Stimulated activated CD4-positive, alpha-beta T cell treated with anti-CD3 and anti-CD28 coated beads, TNF-alpha, amount 100 ng/mL, for 4 hours (primary cell): Measurements from ENCODE around the gene TAS1R1.

Experiments used
- DNase-seq, 3 experiments: peaks; one replicate each; pipeline ENCODE4 v3.0.0-alpha.2; 2020; ENCODE audit warnings: low read depth in 3 of 3

TAS1R1 gene

DNA sequence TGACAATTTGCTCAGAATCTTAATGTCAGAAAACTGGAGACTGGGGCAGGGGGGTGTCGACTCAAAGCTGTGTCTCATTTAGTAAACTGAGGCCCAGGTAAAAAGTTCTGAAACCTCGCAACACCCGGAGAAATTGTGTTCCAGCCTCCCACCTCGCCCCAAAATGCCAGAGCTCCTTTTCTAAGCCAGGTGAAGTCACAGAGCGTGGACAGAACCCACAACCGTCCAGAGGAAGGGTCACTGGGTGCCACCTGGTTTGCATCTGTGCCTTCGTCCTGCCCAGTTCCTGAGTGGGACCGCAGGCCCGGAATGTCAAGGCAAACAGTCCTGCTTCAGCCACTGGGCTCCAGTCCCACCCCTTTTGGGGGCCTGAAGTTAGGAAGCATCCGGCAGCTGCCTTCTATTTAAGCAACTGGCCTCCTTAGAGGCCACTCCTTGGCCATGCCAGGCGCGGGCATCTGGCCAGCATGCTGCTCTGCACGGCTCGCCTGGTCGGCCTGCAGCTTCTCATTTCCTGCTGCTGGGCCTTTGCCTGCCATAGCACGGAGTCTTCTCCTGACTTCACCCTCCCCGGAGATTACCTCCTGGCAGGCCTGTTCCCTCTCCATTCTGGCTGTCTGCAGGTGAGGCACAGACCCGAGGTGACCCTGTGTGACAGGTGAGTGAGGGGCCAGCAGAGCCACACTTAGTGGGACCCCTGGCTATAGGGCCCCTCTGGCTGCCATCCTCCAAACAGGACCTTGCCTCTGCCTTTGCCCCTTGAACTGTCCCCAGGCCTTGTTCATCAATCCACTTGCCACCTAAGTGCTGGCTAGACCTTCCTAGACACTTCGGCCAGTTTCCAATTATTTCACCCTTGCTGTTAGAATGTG, at the start of gene TAS1R1:
TAS1R1 (plus strand) TSS at position 401 of the 872 bp plus-strand sequence; CDS start at position 468, 67 bp downstream.
- no peak for DNase-seq

DNA sequence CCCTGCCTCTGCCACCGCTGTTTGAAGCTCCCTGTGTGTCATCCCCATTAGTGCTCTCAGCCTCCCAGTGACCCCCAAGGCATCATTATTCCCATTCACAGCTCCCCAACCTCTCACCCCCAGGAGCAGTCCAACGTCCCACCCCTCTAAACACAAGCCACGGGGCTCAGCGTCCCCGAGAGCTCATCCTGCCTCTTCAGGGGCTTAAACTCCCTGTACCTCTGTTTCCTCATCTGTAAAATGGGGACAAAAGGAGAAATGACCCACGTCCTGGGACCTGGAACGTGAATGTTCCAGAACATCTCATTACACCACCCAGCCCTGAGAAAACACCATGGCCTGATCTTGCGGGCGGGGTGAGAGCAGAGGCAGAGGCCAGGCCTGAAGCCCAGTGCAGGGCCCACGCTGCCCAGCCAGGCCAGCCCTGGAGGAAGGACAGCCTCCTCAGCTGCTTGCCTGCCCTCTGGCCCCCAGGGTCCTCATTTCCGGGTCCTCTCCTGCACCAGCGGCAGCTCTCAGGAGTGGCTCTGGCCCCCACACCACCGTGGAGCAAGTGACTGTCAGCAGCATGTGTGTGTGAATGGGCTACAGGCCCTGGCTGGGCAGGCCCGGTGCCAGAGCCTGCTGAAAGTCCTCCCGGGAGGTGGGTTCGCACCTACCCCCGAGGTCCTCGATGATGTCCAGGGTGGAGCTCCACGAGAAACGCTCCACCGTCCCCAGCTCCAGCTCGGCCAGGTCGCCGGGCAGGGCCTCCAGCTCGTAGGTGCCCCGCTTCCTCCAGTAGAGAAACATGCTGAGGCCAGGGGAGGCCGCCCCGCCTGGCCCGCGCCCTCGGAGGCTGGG, 49.5 kb upstream of the TAS1R1 start:
- no peak for DNase-seq

DNA sequence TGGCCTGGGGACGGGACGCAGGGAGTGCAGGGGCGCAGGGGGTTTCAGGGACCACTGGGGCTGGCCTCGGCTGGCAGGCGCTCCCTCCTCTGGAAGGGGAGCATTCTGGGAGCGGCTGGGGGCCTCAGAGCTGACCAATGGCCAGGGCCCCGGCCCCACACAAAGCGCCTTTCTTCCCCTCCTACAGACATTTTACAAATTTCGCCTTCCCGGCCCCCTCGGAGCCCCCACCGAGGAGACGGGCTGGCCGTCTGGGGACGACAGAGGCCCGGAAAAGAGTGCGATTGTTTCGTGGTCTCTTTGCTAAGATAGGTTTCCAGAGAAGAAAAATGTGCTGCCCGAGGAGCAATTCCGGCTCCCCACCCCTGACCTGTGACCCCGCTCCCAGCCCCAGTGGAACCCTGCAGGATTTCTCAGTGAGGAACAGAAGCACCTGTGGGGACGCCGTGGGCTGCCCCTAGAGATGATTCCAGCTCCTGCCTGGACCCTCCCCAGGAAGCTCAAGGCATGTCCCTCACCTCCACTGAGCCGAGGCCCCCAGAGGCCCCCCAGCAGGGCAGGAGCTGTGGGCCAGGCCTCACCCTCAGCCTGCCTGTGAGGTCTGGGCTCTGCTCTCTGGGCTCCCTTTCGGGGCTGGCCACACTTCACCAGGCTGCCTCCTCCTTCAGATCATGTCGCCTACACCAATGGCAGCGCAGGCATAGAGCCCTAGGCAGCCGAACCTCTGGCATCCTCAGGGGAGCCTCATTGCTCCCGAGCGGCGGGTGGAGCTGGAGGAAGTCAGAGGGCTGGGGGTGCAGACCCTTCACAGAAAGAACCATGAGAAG, 48.7 kb upstream of the TAS1R1 start:
- DNase-seq: no peak

DNA sequence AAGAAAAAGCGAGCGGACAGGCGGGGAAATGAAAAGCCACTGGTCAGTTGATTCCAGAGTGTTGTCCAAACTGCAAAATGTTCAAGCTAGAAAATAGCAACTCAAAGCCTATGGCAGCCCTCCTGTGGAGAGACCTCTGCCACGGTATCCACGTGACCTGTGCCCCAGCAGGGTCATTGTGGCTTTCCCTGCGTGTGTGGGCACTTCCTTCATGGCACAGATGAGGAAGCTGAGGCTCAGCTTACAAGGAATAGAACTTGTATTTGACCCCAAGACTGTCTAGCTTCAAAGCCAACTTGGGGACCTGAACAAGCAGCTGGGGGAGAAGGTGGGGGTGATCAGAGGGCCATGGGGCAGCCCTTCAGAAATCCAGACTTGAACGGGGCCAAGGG, 48.1 kb upstream of the TAS1R1 start:
- DNase-seq: no peak

DNA sequence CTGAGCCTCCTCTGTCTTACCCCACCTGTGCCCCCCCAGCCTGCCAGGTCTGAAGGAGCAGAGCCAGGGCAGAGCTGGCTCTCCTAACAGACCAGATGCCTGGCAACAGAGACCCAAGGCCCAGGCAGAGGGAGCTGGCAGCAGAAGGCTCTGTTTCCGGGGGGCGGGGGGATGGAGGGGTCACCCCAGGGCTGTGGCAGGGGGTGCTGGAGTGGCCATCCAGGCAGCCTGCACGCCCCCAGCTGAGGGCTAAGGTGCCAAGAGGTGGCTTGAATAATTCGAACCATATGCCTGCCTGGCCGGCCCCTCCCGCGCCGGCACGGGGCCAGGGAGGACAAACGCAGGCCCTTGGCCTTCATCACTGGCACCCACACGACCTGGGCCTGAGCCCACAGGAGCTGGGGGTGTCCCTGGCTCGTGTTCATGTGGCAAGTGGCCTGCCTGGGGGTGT, 47.6 kb upstream of the TAS1R1 start:
- DNase-seq: no peak

DNA sequence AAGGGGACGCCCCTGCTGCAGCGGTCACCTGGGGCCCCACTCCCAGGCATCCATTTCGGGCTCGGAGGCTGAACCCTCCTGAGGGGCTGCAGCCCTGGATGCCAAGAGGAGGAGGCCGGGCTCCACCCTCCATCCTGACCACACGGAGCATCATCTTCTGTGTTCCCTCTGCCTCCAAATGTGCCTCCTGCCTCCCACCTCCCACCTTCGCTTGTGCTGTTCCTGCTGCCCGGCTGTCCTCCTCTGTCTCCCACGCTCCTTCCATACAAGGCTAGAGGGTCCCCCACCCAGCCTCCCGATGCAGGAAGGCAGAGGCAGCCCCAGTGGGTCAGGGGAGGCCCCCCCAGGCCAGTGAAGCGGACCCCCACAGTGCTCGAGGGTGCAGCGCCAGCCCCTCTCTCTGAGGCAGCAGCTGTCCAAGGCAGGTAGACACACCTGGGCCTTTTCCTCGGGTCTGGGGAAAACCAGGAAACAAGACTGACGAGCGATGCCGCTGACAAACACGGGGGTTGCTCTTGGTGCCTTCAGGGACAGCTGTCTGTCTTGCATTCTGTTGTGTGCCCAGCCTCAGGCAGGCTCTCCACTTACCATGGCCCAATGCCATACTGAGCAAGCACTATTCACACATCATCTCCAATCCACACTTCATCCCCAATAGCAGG, 46.8 kb upstream of the TAS1R1 start:
- DNase-seq: no peak

DNA sequence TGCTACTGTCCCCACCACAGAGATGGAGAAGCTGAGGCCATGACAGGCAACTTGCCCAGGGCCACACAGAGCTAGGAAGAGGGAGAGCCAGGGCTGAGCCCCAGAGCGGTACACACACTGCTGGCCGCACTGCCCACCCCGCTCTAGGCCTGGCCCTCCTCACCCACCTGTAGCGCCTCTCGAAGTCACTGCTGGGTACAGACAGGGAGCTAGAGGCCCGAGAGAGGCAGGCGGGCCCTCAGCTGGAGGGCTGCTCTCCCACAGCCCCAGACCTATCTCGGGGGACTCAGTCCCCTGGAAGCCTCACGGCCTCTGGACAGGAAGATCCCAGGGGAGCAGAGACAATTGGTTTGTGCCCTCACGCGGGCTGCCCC, 46.3 kb upstream of the TAS1R1 start:
- no peak for DNase-seq

DNA sequence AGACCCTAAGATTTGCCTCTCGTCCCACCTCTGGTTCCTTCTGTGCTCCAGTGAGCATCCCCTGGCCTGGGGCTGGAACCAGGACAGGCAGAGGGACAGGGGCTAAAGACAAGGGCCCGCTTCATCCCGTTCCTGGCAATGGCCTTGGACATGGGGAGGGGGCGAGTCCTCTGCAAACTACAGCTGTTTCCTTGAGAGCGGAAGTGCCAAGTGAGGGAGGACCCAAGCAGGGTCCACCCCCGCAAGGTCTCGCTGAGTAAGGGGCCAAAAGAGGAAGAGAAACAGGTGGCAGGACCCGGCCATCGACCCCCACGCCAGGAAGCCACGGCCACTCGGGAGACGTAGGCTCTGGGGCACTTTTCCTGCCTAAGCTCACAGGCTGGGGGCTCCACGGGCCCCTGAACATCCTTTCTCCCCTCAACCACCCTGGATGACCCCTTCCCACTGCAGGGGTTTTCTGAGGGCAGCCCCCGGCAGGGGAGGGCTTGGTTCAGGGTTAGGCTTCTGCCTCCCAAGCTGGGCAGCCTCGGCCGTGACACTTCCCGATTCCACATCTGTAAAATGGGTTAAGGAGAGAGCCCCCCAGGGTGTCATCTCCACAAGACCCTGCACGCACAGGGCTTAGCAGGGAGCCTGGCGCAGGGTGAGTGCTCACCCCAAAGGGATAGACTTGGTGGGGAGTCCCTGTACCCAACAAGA, 45.7 kb upstream of the TAS1R1 start:
- no peak for DNase-seq

DNA sequence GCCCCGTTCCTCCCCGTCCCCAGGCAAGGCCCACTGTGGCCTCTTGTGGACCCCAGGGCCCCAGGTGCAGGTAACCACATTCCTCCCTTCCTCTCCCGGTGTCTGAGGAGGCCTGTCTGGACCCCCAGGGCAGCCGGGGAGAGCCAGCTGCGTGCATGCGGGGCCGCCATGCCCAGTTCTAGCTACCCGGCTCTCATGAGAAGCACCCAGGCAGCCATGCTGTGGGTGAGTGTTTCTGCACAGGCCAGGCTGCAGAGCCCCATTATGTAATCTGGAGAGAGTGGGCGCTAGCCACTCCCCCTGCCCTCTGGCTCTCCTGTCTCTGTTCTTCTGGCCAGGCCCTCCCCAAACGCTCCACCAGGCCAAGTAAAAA, 45.2 kb upstream of the TAS1R1 start:
- DNase-seq: no peak

DNA sequence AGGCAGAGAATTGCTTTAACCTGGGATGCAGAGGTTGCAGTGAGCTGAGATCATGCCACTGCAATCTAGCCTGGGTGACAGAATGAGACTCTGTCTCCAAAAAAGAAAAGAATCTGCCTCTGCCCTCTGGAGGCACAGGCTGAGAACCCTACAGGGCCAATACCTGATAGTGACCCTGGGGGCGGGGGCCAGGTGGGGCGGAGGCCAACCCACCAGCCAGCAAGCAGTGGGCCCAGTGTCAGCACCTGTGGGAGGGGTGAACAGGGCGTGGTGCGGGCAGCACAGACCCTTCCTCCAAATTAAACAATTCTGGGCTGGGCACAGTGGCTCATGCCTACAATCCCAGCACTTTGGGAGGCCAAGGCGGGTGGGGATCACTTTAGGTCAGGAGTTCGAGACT, 44.6 kb upstream of the TAS1R1 start:
- DNase-seq: no peak

DNA sequence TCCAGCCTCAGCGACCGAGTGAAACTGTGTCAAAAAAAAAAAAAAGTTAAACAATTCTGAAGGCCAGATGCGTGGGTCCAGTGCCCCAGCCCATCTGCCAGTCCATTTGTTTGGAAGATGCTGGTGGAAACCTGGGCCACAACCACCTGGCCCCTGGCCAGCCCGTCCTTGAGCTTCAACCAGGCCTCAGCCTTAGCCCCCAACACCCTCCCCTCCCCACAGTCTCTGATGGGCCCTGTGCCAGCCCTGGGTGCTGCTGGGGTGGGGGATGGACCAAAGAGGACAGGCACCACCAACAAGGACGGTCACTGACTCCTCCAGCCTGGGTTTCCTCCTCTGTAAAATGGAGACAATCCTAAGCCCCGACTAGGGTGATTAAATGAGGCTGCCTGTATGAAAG, 44.1 kb upstream of the TAS1R1 start:
- no peak for DNase-seq

DNA sequence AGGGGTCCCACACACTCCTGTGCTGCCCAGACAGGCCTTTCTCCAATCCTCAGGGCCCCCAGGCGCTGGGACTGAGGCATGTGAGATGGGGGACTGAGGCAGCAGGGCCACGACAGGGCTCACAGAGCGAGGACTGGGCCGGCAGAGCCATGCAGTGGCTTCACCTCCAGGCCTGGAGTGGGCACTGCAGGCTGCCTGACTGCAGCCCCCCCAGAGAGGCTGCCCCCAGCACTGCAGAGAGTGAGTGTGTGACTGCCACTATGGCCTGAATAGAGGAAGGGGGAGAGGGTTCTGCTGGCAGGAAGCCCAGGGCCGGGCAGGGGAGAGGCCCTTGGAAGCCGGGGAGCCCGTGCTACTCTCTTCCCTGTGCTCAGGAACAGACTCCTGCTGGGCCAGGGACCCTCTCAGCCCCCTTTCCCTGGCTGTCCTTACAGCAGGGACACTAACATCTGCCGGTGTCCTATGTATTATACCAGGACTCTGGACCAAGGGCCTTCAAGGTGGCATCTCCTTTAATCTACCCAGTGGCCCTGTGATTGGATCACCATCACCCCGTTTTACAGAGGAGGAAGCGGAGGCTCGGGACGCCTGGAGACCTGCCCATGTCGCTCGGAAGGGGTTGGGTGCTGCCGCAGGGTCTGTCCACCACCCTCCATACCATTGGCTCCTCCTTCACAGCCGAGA, 43.4 kb upstream of the TAS1R1 start:
- DNase-seq: no peak

DNA sequence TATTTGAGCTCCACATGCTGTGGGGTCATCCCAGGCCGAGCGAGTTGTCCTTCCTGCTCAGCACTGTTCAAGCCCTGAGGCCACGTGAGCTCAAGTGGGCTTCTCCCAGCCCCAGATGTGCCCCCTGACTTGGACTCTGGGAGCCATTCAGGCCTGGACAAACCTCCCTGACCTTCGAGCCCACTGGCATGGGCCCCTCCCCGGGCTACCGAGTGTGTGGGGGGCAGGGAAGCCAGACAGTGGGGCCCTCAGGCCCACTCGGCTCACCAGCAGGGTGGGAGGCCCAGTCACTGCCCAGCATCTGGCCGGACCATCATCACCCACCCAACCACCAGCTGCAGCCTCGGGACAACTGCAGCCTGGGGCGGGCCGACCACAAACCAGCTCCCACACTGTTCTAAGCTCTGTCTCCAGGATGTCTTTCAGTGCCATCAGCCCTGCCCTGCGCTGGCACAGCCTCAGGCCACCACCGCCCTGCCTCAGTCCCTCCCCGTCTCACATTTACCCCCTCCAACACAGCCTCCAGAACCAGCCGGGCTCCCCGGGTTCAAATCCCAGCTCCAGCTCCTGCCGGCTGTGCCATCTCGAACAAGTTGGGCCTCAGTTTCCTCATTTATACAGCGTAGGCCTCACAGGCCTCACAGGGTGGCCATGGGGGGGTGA, 42.7 kb upstream of the TAS1R1 start:
- no peak for DNase-seq

DNA sequence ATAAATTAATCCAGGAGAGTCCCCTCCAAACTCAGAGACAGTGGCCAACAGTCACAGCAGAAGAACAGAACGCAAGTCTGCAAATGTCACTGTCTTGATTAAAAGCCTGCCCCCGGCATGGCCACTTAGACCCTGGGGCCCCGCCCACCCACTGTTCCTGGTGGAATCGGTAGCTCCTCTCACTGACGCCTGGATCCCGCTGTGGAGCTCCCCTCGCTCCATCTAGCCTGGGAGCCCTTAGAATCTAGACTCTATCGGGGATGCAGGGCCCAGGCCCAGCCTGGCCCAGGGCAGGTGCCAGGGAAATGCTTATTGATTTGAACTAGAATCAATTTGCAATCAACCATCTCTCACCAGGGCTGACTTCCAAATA, 42.2 kb upstream of the TAS1R1 start:
- DNase-seq: no peak

DNA sequence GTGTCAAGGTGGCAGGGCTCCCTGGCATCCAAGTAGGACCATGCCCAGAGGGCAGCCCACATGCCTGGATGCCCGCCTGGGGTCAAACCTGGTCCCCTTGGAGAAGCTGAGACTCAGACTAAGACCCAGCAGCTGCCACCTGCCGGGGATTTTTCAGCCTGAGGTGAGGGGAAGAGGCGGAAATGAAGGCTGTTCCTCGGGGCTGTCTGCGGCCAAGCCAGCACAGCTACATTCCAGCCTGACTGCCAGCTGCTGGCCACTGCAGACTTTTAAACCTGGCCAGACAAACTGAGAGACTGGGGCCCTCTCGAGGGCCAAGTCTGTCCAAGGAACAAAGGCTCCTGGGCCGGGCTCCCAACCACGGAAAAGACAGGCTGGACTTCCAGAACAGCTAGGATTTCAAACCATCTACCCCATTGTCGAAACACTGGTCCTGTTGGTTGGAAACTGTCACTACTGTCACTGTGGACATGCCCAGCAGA, 41.7 kb upstream of the TAS1R1 start:
- no peak for DNase-seq

DNA sequence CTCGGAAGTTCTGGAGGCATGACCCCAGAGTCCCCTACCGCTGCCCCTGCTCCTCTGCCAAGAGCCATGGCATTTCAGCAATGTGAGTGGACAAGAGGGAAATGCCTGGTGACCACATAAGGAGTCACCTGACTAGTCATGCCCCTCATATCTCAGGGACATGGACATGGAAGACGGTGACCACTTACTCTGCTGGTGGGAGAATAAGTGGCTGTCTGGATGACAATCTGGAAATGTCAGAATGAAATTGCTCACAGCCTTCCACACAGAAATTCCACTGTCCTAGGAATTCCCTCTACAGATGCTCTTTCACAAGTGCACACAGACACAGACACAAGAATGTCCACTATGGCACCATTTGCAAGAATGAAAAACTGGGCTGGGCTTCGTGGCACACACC, 39.3 kb upstream of the TAS1R1 start:
- no peak for DNase-seq

DNA sequence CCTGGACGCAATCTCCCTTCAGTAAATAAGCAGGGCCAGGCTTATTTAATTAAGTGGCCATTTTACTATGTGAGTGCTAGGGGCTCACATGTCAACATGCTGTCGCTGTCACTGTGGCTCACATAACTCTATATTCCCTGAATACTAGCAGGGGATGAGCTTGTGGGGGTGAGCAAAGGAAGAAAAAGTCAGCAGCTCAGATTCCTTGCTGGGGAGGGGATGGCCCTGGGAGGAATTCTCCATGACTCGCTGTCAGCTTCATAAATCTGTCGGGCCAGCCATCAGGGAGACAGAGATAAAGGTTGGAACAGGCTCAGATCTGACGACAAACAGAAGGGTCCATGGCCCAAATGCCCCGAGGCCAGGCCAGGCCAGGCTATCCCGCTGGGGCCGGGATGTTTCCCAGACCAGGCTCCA, 37.7 kb upstream of the TAS1R1 start:
- DNase-seq: no peak

DNA sequence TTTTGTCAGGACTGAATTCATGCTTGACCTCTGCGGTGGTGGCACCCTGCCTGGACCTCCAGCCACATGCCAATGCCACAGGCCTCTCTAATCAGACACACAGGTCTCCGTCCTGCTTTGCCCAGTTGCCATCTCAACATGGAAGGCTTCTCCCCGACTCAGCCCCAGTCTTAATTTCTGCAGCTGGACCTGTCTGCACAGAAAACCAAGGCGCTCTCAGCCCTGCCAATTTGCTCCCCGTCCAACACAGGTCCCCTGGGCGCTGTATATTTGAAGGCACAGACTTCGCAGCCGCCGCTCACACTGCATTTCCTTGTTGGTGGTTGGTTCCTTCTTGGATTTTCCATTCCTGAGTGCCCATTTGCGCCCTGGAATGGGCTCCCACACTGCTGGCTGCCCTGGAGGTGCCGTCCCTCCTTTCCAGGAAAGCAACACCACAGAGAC, 35.6 kb upstream of the TAS1R1 start:
- DNase-seq: no peak

DNA sequence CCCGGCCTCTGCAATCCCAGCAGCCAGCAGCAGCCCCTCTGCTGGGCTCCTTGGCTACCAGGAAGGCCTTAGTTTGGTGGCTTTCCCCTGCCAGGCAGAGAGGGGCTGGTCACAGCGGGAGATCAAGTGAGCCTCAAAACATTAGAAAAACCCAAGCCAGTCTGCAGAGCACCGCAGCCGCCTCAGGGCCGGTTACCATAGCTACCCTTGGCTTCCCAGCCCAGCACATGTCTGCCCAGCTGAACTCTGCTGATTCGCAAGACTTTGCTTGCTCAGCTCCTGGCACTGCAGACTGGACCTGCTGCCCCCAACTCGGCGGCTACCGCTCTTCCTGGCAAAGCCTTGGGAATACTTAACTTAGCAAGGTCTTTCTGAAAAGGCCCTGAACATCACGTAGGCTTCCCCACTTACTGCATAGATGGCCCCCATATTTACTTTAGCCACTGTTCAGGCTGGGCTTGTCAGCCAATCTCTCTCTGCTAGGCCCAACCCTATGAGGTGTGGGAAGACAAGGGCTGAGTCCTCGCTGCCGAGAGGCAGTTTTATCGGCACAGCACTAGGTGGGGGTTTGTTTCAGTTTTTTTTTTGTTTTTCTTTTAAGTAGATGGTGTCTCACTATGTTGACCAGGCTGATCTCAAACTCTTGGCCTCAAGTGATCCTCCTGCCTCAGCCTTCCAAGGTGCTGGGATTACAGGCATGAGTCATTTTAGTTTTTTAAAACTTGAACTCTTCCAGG, 35.0 kb upstream of the TAS1R1 start:
- no peak for DNase-seq
